Endodermal cell (in vitro differentiated cells): ENCODE results near the gene KCNJ9. TPM values are rescaled to one million over a fixed set of nuclear protein-coding genes. Genes with fewer than 3 reads are reported as not detected.
A peak's percentile ranks its signal among the peaks of the same experiment; 100 is the strongest.

Experiments used
- DNase-seq: peaks from one replicate; pipeline ENCODE4 v3.0.0-alpha.2; 2017
- H3K27ac ChIP-seq: 2 replicates; pipeline ENCODE4 v1.5.1; 2013; ENCODE audit warnings: mild to moderate bottlenecking, low read depth, low read length, moderate library complexity
- H3K27me3 ChIP-seq: 2 replicates; pipeline ENCODE4 v1.6.1; 2013; ENCODE audit warnings: mild to moderate bottlenecking, low read length, moderate library complexity; ENCODE audit not compliant: insufficient read depth, control insufficient read depth, poor library complexity, severe bottlenecking
- H3K36me3 ChIP-seq: 2 replicates; pipeline ENCODE4 v1.7.0; 2013; ENCODE audit warnings: mild to moderate bottlenecking, low read length, moderate library complexity; ENCODE audit not compliant: control insufficient read depth, insufficient read depth
- H3K4me1 ChIP-seq: one replicate; pipeline ENCODE4 v1.7.0; 2013; ENCODE audit warnings: low read length; ENCODE audit not compliant: control insufficient read depth, insufficient read depth
- H3K4me3 ChIP-seq: 2 replicates; pipeline ENCODE4 v1.5.1; 2013; ENCODE audit warnings: mild to moderate bottlenecking, low read length, moderate library complexity
- H3K9ac ChIP-seq: 2 replicates; pipeline ENCODE4 v1.6.1; 2013; ENCODE audit warnings: mild to moderate bottlenecking, low read length, moderate library complexity; ENCODE audit not compliant: poor library complexity, severe bottlenecking; ENCODE audit errors: extremely low read depth
- H3K9me3 ChIP-seq: 2 replicates; pipeline ENCODE4 v1.6.1; 2013; ENCODE audit warnings: mild to moderate bottlenecking, low read length, moderate library complexity; ENCODE audit not compliant: control insufficient read depth
- H3K27ac Mint-ChIP-seq: 2 replicates; pipeline ENCODE4 v1.8.0; 2020; ENCODE audit warnings: mixed read lengths
- H3K27me3 Mint-ChIP-seq: 2 replicates; pipeline ENCODE4 v1.8.0; 2021; ENCODE audit warnings: mild to moderate bottlenecking, mixed read lengths; ENCODE audit not compliant: insufficient read depth
- H3K36me3 Mint-ChIP-seq: 2 replicates; pipeline ENCODE4 v1.8.0; 2020; ENCODE audit warnings: low read depth, mixed read lengths
- H3K4me1 Mint-ChIP-seq: 2 replicates; pipeline ENCODE4 v1.8.0; 2020; ENCODE audit warnings: mixed read lengths
- H3K4me3 Mint-ChIP-seq: 2 replicates; pipeline ENCODE4 v1.8.0; 2020; ENCODE audit warnings: mild to moderate bottlenecking, moderate library complexity, mixed read lengths
- H3K9me3 Mint-ChIP-seq: 2 replicates; pipeline ENCODE4 v1.8.0; 2020; ENCODE audit warnings: mild to moderate bottlenecking, mixed read lengths
- WGBS, 2 experiments: methylation state at CpG; one replicate each; pipeline versions ENCODE4 v1.1.5 to v1.1.7; 2013; ENCODE audit warnings: missing lambda C conversion rate in 2 of 2, mixed read lengths in 1 of 2; ENCODE audit not compliant: insufficient coverage in 1 of 2, insufficient read length in 1 of 2; 5-methylcytosine and 5-hydroxymethylcytosine counted together
- total RNA-seq, 2 donors: library from RNA; stranded (reverse); fragmentation: NEBNext Ultra II Directional in 1 of 2; extraction: Animal tissue kit (Norgen Biotek cat#: 25700) in 1 of 2; gene quantifications; 2 replicates in 1 of 2; 3 replicates in 1 of 2; pipeline ENCODE4 v1.2.1, GENCODE V29; 2021
- TF ChIP-seq, protein P1 (sequence below): fragments of 200-600 bp; sonication (generic); conservative IDR thresholded peaks from 2 replicates; pipeline ENCODE4 v1.5.0; 2021; ENCODE audit warnings: antibody characterized with exemption, mild to moderate bottlenecking

Gene KCNJ9
- total RNA-seq, 2 donors from 2014 or later, result not detected

GRCh38 chr1:160117709-160118183, 36.4 kb downstream of the KCNJ9 start:
- Histone ChIP-seq H3K9me3 (no peaks in the 10 kb centered on the region), H3K27me3 (no peaks in the 10 kb centered on the region), H3K4me1 (peaks cover 33% of the 10 kb centered on the region), H3K4me3 (no peak overlapping the region), H3K9ac (no peak overlapping the region), H3K36me3 (no peaks in the 10 kb centered on the region), H3K27ac (no peak overlapping the region)
- H3K27ac Mint-ChIP-seq, result no peak overlapping the region
- H3K9me3 Mint-ChIP-seq, result no peaks in the 10 kb centered on the region
- no peaks in the 10 kb centered on the region for H3K36me3 Mint-ChIP-seq
- peaks cover 48% of the 10 kb centered on the region for H3K4me1 Mint-ChIP-seq
- DNase-seq, result peak; percentile 74
- TF ChIP-seq, protein P1, sequence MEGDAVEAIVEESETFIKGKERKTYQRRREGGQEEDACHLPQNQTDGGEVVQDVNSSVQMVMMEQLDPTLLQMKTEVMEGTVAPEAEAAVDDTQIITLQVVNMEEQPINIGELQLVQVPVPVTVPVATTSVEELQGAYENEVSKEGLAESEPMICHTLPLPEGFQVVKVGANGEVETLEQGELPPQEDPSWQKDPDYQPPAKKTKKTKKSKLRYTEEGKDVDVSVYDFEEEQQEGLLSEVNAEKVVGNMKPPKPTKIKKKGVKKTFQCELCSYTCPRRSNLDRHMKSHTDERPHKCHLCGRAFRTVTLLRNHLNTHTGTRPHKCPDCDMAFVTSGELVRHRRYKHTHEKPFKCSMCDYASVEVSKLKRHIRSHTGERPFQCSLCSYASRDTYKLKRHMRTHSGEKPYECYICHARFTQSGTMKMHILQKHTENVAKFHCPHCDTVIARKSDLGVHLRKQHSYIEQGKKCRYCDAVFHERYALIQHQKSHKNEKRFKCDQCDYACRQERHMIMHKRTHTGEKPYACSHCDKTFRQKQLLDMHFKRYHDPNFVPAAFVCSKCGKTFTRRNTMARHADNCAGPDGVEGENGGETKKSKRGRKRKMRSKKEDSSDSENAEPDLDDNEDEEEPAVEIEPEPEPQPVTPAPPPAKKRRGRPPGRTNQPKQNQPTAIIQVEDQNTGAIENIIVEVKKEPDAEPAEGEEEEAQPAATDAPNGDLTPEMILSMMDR, result no peak
- 29 to 54% methylated on average over 4 to 8 of the region's 8 CpGs for WGBS, 2 experiments
- H3K4me3 Mint-ChIP-seq, result no peak overlapping the region
- H3K27me3 Mint-ChIP-seq, result peaks cover 5% of the 10 kb centered on the region

- peaks cover 26% of the 10 kb centered on the region for H3K4me1 ChIP-seq
- no peaks in the 10 kb centered on the region for H3K27me3 ChIP-seq
- H3K36me3 ChIP-seq, result no peaks in the 10 kb centered on the region
- no peak for DNase-seq
- H3K9me3 ChIP-seq, result no peaks in the 10 kb centered on the region
- peaks cover 37% of the 10 kb centered on the region for H3K4me1 Mint-ChIP-seq
- TF ChIP-seq, protein P1, result no peak
- H3K27ac Mint-ChIP-seq, result no peak overlapping the region
- peaks cover 5% of the 10 kb centered on the region for H3K27me3 Mint-ChIP-seq
- no peak overlapping the region for H3K4me3 Mint-ChIP-seq
- H3K9ac ChIP-seq, result no peak overlapping the region
- no peaks in the 10 kb centered on the region for H3K36me3 Mint-ChIP-seq
- no peak overlapping the region for H3K27ac ChIP-seq
- no peak overlapping the region for H3K4me3 ChIP-seq
- H3K9me3 Mint-ChIP-seq, result no peaks in the 10 kb centered on the region
- WGBS, 2 experiments, result 92 to 95% methylated on average over 2 to 3 of the region's 3 CpGs
Measured at GRCh38 chr1:160118928-160119327, 37.6 kb downstream of the KCNJ9 start.

DNA sequence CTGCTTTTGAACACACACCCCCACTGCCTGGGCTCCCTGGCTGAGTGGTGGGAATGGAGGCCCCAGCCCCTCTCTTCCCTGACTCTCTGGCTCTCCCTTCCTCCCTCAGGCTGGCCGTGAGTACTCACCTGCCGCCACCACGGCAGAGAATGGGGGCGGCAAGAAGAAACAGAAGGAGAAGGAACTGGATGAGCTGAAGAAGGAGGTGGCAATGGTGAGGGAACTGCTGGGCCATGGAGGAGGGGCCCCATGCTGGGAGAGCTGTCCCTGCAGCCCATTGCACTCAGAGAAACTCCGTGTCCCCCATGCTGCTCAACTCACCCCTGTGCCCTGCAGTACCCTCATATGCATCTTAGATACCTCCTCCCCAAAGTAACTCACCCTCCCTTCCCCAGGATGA, 39.5 kb downstream of the KCNJ9 start:
- no peak overlapping the region for H3K4me3 ChIP-seq
- H3K27me3 Mint-ChIP-seq, result peaks cover 3% of the 10 kb centered on the region
- H3K27ac Mint-ChIP-seq, result no peak overlapping the region
- no peaks in the 10 kb centered on the region for H3K36me3 Mint-ChIP-seq
- H3K4me3 Mint-ChIP-seq, result no peak overlapping the region
- peaks cover 19% of the 10 kb centered on the region for H3K4me1 Mint-ChIP-seq
- H3K4me1 ChIP-seq, result peaks cover 14% of the 10 kb centered on the region
- H3K27me3 ChIP-seq, result no peaks in the 10 kb centered on the region
- TF ChIP-seq, protein P1, result no peak
- H3K9me3 Mint-ChIP-seq, result no peaks in the 10 kb centered on the region
- H3K9ac ChIP-seq, result no peak overlapping the region
- 84 to 100% methylated on average over 1 to 5 of the region's 5 CpGs for whole genome bisulfite sequencing, 2 experiments
- H3K27ac ChIP-seq, result no peak overlapping the region
- no peaks in the 10 kb centered on the region for H3K9me3 ChIP-seq
- no peaks in the 10 kb centered on the region for H3K36me3 ChIP-seq
- no peak for DNase-seq
